GM23248 (cell line): Measurements from ENCODE around the gene TRIM17.

Experiments
- EZH2 ChIP-seq: fragments of 200-600 bp; sonication (generic); IDR thresholded peaks from 2 replicates; pipeline ENCODE4 v1.6.1; 2018; ENCODE audit warnings: antibody characterized with exemption, mild to moderate bottlenecking; ENCODE audit not compliant: insufficient read depth, poor library complexity, severe bottlenecking
- EZH2phosphoT487 ChIP-seq: fragments of 200-600 bp; sonication (generic); IDR thresholded peaks from 2 replicates; pipeline ENCODE4 v1.6.1; 2018; ENCODE audit warnings: antibody characterized with exemption, moderate library complexity, mild to moderate bottlenecking, low read depth; ENCODE audit not compliant: insufficient read depth

DNA sequence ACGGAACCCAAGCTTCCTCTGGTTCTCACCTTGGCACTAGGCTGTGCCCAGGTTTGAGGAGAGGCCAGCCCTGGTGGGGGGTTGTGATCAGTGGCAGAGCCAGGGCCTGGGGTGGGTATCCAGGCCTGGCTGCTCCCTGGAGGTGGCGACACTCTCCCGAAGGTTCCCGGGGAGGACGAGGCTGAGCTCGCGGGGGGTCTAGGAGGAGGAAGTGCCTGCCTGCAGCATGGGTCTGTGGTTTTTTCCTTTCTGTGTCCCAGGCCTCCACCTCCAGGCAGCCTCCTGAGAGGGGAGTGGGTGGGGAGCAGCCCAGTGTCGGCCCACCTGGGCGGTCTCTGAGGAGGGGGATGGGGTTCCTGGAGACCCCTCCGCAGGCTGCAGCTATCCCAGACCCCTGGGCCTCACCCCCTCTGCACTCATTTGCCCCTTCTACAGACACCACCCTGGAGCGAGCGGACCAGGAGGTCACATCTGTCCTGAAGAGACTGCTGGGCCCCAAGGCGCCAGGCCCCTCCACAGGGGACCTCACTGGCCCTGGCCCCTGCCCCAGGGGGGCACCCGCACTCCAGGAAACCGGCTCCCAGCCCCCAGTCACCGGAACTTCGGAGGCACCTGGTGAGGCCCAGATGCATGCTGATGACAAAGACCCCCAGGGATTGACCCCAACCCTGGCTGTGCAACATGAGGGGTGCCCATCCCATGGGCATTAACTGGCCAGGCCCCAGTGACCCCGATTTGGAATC, 54.3 kb downstream of the TRIM17 start:
- TF ChIP-seq EZH2phosphoT487 (no peak), EZH2 (no peak)
